HG03354 (cell line): Measurements from ENCODE around the gene ZNF320.
A peak's percentile ranks its signal among the peaks of the same experiment; 100 is the strongest.
"Not testable (repeated sequence)": the region's sequence is repeated elsewhere in the genome, so short reads cannot be mapped to it uniquely, and the experiment has no call there.

ENCODE experiments used
- ATAC-seq: cut with Tn5 transposase; IDR thresholded peaks from one replicate; pipeline ENCODE4 v1.9.1; 2021; ENCODE audit warnings: mild to moderate bottlenecking; ENCODE audit not compliant: unreplicated experiment, poor library complexity, severe bottlenecking

Gene ZNF320

DNA sequence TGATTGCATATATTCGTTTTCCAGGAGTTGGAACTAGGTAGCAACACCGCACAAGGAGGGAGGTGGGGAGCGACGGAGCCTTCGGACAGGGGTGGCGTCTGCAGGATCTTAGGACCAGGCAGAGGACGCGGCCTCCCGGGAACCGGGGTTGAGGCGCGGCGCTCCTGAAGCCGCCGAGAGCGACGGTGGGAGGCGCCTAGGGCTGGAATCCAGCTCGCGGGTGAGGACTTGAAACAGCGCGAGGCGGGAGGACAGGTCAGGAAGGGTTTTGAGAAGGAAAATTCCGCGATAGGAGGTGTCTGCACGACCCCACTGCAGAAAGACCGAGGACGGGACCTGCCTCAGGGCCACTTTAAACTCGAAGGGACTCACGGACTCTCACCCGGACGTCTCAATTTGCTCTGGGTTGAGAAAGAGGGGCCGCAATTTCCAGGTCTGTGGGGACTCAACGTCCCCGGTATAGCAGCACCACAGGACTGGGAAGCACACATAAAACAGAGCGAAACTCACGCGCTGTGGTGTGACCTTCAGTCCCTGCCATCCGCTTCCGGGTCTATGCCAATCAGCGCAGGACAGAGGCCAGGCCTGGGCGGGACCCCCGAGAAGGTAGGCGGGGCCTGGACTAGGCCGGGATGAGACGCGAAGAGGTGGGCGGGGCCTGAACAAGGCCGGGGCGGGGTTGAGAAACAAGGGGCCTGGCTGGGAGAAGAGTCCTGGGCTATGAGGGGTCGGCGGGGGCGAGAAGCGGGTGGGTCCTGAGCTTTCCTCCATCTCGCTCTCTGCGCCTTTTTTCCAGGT lies at the start of gene ZNF320:
Gene ZNF320, minus strand, starts transcription at position 498 of the 798 bp plus-strand sequence. CDS start 7,380 bp downstream, outside the sequence.
- peak; percentile 99 for ATAC-seq

DNA sequence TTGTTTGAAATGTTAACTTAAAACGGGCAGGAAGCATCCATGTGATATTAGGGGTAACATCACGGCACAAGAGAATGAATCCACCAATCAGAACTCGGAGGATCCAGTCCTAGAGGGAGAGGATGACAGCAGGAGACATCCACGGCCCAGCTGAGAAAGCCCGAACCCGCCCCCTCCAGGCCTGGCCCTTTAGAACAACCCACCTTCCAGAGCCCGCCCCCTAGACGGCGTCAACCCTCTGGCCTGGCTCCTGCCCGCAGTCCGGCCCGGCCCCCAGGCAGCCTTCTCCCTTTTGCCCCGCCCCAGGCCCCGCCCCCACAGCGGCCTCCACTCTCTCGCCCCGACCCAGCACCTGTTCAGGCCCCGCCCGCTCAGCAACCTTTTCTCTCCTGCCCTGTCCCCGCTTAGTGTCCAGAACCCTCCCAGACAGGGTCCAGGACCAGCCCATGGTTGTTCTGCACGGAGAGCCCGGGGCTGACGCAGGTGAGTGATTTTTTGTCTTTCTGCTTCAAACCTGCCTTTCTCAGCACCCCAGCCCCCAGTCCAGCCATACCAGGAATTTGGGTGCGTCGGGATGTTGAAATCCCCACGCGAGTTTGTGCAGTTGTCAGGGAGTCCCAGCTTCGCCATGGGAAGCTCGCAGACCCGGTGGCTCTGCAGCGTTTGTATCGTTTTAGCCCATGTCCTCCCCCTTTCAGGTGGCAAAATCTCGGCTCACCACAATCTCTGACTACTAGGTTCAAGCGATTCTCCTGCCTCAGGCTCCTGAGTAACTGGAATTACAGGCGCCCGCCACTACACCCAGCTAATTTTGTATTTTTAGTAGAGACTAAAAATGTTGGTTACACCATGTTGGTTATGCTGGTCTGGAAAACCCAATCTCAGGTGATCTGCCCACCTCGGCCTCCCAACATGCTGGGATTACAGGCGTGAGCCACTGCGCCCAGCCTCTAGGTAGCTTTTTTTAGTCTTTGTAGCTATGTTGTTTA lies 49.2 kb upstream of the ZNF320 start:
- ATAC-seq = no peak

DNA sequence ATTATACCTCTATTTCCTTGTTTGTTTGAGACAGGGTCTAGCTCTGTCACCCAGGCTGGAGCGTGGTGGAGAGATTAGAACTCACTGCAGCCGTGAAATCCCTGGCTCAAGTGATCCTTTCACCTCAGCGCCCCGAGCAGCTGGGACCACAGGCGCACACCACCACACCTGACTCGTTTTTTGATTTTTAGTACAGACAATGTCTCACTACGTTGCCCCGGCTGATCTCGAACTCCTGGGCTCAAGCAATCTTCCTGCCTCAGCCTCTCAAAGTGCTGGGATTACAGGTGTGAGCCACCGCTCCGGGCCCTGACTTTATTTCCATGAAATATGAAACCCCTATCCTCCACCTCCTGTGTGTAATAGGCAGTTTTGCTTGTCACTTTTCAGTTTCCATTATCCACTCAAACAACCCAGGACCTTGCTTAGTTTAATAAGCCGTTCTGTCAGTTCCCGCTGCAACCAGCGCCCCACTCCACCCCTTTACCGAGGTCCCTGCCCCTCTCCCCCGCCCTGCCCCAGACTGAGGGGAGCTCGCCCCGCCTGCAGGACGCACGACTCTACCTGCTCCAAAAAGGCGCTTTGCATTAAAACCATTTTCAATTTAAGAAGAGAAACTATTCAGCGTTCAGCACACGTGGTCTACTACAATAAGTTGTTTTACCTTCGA lies 48.4 kb upstream of the ZNF320 start:
- ATAC-seq = no peak

DNA sequence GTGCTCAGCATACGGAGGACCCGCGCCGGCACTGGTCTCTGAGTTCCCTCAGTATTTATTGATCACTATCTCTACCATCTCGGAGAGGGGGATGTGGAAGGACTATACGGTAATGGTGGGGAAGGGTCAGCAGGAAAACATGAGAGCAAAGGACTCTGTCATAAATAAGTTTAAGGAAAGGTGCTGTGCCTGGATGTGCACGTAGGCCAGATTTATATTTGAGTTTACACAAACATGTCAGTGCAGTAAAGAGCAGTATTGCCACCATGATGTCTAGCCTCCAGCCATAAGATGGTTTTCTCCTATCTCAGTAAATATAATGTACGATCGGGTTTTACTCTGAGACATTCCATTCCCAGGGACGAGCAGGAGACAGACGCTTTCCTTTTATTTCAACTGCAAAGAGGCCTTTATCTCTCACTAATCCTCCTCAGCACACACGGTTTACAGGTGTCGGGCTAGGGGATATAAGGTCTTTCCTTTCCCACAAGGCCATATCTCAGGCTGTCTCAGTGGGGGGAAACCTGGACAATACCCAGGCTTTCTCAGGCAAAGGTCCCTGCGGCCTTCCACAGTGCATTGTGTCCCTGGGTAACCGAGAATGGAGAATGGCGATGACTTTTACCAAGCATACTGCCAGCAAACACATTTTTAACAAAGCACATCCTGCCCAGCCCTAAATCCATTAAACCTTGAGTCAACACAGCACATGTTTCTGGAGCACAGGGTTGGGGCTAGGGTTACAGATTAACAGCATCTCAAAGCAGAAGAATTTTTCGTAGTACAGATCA lies 47.5 kb upstream of the ZNF320 start:
- ATAC-seq = not testable (repeated sequence)

DNA sequence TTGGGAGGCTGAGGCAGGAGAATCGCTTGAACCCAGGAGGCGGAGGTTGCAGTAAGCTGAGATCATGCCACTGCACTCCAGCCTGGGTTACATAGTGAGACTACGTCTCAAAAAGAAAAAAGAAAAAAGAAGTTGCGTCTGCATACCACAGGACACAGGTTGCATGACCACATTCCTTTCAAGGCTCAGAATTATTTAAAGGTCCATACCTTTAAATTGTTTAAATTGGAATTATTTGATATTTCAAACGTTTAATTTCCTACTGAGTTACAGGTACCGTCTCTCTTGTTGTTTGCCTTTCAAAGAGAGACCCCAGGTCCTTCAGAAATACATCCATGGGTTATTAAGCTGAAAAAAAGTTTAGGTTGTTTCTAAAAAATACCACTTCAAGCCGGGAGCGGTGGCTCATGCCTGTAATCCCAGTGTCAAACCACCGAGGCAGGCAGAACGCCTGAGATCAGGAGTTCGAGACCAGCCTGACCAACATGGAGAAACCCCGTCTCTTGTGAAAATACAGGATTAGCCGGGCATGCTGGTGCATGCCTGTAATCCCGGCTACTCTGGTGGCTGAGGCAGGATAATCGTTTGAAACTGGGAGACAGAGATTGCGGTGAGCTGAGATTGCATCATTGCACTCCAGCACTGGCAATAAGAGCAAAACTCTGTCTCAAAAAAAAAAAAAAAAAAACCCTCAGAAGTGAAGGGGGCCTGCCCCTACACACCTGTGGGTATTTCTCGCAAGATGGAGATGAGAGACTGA lies 46.6 kb upstream of the ZNF320 start:
- ATAC-seq = no peak

DNA sequence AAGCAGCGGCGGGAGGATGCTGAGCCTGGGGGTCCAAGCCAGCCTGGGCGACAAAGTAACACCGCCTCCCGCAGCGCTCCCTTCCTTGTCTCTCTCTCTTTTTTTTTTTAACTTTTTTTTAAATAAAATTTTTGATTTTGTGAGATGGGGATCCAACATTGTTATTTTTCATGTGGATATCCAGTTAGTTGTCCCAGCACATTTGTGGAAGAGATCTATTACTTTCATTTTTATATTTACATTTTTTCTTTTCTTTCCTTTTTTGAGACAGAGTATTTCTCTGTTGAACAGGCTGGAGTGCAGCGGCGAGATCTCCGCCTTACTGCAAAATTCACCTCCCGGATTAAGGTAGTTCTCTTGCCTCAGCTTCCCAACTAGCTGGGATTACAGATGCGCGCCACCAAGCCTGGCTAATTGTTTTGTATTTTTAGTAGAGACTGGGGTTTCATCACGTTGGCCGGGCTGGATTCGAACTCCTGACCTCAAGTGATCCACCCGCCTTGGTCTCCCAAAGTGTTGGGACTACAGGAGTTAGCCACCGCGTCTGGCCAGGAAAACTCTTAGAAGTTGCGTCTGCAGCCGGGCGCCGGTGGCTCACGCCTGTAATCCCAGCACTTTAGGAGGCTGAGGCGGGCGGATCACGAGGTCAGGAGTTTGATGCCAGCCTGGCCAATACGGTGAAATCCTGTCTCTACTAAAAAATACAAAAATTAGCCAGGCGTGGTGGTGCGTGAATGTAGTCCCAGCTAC lies 45.9 kb upstream of the ZNF320 start:
- ATAC-seq = no peak

DNA sequence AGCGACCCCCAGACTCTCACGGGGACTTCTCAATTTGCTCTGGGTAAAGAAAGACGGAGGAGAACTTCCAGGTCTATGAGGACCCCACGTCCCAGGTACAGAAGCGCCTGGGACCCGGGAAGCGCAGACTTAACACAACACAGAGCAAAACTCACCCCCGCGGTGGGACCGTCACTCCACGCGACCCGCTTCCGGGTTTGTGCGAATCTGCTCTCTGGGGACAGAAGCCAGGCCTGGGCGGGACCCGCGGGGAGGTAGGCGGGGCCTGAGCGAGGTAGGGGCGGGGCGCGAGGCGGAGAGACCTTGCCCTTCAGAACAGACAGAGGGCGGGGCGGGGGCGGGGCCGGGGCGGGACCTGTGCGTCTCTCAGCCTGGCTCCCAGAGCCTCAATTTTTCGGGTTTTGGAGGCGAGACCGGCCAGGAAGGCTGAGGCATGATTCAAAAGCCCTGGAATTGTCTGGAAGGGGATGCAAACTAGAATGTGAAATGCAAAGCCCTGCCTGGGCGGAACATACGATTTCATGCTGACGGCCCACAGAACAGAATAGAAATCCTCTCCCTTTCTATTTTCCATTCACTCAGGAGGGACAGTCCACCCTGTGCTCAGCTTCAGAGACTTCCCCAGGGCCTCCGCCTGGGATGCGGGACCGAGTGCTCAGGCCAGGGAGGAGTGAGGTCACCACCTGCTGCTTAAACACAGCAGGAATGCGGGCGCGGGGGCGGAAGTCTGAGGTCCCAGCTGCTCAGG lies 45.1 kb upstream of the ZNF320 start:
- peak; percentile 97 for ATAC-seq

DNA sequence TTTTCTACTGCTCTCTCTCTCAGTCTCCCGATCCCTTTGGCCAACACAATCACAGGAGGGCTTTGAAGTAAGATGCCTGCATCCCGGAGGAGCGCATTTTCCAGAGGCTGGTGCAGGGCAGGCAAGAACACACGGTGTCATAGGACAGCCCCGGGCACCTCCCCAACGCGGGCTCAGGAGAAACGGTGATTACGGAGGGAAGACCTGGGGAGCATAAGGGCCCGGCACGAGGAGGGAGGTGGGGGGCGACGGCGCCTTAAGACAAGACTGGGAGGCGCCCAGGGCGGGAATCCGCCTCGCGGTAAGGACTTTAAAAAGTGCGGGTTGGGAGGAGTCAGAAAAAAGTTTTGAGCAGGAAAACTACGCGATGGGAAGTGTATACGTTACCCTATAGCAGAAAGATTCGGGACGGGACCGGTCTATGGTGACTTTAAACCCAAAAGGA lies 44.5 kb upstream of the ZNF320 start:
- peak; percentile 35 for ATAC-seq

DNA sequence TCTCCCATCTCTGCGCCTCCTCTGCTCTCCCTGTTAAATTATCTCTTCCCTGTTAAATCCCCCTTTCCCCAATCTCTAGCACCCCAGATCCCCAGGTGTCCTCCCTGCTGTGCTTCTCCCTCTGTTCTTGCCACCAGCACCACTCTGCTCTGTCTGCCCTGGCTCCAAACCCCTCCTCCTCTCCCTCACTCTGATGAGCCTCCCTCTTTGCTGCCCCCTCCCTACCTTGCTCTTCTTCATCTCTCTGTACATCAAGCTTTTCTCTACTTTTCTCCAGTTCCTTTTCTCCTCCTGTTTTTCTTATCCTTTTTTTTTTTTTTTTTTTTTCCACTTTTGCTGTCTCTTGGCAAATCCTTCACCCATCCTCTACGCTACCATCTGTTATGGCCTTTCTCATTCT lies 44.1 kb upstream of the ZNF320 start:
- not testable (repeated sequence) for ATAC-seq

DNA sequence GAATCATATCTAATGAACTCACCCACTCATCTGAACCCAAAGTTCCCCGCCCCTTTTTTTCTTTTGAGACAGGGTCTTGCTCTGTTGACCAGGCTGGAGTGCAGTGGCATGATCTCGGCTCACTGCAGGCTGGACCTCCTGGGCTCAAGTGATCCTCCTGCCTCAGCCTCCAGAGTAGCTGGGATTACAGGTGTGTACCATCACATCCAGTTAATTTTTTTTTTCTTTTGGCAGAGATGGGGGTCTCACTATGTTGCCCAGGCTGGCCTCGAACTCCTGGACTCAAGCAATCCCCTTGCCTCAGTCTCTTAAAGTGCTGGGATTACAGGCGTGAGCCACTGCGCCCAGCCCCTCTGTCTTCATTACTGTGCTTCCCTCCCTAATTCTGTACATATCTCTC lies 43.5 kb upstream of the ZNF320 start:
- not testable (repeated sequence) for ATAC-seq

DNA sequence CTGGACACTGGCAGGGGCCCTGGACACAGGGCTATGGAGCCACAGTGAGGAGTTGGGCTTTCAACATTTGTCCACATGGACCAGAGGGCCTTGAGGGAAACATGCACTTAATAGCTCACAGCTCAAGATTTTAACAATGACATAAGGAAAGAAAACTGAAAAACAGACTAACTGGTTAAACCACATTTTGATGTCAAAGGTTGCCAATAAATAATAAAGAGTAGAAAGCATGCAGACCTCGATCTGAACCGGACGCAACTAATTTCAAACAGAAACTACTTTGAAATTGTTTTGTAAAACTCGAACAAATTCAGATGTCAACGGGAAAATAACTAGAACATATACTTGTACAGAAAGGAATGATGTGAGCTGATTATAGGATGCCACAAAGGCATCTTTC lies 41.3 kb upstream of the ZNF320 start:
- ATAC-seq = no peak

DNA sequence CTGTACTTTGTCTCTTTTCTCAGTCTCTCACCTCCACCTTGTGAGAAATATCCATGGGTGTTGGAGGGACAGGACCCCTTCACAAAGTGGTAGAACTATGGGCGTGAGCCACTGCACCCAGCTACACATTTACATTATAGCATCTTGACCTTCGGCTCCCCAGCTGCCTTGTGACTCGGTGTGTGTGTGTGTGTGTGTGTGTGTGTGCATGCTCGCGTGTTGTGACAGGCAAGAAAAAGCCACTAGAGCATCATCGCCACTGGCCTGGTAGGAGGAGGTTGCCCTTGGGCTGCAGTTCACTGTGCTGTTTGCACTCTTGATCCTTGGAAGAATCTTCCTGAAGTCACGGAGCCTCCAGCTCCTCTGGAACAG lies 39.5 kb upstream of the ZNF320 start:
- no peak for ATAC-seq

DNA sequence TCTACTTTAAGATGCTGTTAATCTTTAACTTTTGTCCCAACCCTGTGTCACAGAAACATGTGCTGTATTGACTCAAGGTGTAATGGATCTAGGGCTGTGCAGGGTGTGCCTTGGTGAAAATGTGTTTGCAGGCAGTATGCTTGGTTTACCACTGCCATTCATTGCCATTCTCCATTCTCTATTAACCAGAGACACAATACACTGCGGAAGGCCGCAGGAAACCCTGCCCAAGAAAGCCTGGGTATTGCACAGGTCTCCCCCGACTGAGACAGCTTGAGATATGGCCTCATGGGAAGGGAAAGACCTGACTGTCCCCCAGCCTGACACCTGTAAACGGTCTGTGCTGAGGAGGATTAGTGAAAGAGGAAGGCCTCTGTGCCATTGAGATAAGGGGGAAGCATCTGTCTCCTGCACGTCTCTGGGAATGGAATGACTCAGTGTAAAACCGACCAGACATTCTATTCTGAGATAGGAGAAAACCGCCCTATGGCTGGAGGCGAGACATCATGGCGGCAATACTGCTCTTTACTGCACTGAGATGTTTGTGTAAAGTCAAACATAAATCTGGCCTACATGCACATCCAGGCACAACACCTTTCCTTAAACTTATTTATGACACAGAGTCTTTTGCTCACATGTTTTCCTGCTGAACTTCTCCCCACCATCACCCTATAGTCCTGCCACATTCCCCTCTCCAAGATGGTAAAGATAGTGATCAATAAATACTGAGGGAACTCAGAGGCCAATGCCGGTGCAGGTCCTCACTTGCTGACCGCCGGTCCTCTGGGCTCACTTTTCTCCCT lies 38.9 kb upstream of the ZNF320 start:
- ATAC-seq = no peak

DNA sequence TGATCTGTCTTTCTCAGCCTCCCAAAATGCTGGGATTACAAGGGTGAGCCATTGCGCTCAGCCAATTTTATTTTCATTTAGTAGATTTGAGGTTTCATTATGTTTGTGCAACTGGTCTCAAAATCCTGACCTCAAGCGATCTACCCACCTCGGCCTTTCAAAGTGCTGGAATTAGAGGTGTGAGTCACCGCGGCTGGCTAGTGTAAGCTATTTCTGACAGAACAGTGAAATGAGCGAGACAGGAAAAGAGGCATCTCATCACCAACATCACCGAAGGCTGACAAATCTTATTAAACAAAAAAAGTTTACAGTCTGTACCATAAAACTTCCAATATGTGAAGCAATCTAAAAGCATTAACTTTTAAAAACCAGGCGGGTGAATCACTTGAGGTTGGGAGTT lies 38.0 kb upstream of the ZNF320 start:
- no peak for ATAC-seq

DNA sequence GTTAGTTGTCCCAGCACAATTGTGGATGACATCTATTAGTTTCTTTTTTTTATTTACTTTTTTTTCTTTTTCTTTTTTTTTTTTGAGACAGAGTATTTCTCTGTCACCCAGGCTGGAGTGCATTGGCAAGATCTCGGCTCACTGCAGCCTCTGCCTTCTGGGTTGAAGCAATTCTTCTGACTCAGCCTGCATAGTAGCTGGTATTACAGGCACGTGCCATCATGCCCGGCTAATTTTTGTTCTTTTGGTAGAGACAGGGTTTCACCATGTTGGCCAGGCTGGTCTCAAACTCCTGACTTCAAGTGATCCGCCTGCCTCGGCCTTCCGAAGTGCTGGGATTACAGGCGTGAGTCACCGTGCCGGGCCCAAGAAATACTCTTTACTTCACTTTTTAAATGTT lies 27.2 kb upstream of the ZNF320 start:
- ATAC-seq = not testable (repeated sequence)

DNA sequence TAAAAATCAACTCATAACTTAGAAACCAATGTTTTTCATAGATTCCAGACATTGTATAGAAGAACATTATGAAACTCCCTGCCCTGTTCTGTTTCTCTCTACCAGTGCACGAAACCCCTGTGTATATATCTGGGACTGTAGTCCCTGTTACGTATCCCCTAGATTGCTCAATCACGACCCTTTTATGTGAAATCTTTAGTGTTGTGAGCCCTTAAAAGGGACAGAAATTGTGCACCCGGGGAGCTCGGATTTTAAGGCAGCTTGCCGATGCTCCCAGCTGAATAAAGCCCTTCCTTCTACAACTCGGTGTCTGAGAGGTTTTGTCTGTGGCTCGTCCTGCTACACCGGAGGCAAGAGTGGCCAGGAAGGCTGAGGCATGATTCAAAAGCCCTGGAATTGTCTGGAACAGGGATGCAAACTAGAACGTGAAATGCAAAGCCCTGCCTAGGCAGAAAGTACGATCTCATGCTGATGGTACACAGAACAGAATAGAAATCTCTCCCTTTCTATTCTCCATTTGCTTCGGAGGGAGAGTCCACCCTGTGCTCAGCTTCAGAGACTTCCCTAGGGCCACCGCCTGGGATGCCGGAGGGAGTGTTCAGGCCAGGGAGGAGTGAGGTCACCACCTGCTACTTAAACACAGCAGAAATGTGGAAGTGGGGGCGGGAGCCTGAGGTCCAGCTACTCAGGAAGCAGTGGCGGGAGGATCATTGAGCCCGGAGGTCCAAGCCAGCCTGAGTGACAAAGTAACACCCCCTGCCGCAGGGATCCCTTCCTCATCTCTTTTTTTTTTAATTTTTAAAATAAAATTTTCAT lies 26.6 kb upstream of the ZNF320 start:
- no peak for ATAC-seq
